Endothelial cell of umbilical vein (primary cell): ENCODE data around the gene MANF. TPM values are rescaled to one million over a fixed set of nuclear protein-coding genes. Genes with fewer than 3 reads are reported as not detected.

Experiments
- BruUV-seq: library from RNA; stranded (reverse); fragments of 400-500 nt; replicated peaks from 2 replicates; lab custom pipeline; 2021; lab: Mats Ljungman, UMichigan
- CTCF ChIA-PET: fragments of 300-600, 350-600 bp; sonication (Branson Sonifier 250); formaldehyde crosslinking; loops from one replicate; lab custom pipeline; 2021; ENCODE audit warnings: antibody characterized with exemption, inconsistent platforms; lab: Charles Lee
- POLR2A ChIA-PET: fragments of 300-600, 350-600 bp; sonication (Branson Sonifier 250); formaldehyde crosslinking; loops from one replicate; lab custom pipeline; 2021; ENCODE audit warnings: antibody characterized with exemption, inconsistent platforms; lab: Charles Lee
- DNase-seq: peaks from one replicate; pipeline ENCODE4 v3.0.0-alpha.2; 2011; ENCODE audit warnings: low read depth, low spot score
- FAIRE-seq: peaks from 2 replicates; lab custom pipeline; 2011; peaks lifted over from hg19 to GRCh38; lab: Jason Lieb, UNC
- H2AFZ ChIP-seq: 2 replicates; pipeline ENCODE4 v1.6.0; 2012; ENCODE audit warnings: low read depth, low read length, control low read depth, inconsistent platforms
- H3K27ac ChIP-seq: 2 replicates; pipeline ENCODE4 v1.5.1; 2011; ENCODE audit warnings: low read depth, mild to moderate bottlenecking, control low read depth, low read length, moderate library complexity; ENCODE audit not compliant: insufficient read depth
- H3K27me3 ChIP-seq, 2 experiments: 2 replicates each; pipeline versions ENCODE4 v1.6.0 to v1.6.1; 2011; ENCODE audit warnings: low read length in 2 of 2, mixed read lengths in 1 of 2; ENCODE audit not compliant: control insufficient read depth in 2 of 2, insufficient read depth in 2 of 2
- H3K36me3 ChIP-seq, 2 experiments: 2 replicates in 1 of 2; 3 replicates in 1 of 2; pipeline ENCODE4 v1.5.1; 2011; ENCODE audit warnings: low read length in 2 of 2, mild to moderate bottlenecking in 1 of 2, moderate library complexity in 1 of 2; ENCODE audit not compliant: control insufficient read depth in 2 of 2, insufficient read depth in 2 of 2; ENCODE audit errors: extremely low read depth in 1 of 2
- H3K4me1 ChIP-seq: 3 replicates; pipeline ENCODE4 v1.5.1; 2011; ENCODE audit warnings: mild to moderate bottlenecking, low read length; ENCODE audit not compliant: control insufficient read depth, insufficient read depth; ENCODE audit errors: extremely low read depth
- H3K4me2 ChIP-seq: 2 replicates; pipeline ENCODE4 v1.6.1; 2011; ENCODE audit warnings: low read length, control low read depth, mixed read lengths; ENCODE audit not compliant: insufficient read depth
- H3K4me3 ChIP-seq, 3 experiments: fragments of 200-600 bp in 1 of 3; sonication (generic), shearing (Covaris generic) in 1 of 3; replicated peaks in 1 of 3; 2 replicates each; pipeline ENCODE4 v1.5.1; 2011 to 2016; ENCODE audit warnings: control low read depth in 3 of 3, low read length in 3 of 3, mild to moderate bottlenecking in 2 of 3, inconsistent platforms in 1 of 3, low read depth in 1 of 3, moderate library complexity in 1 of 3; ENCODE audit not compliant: insufficient read depth in 1 of 3
- H3K79me2 ChIP-seq: 2 replicates; pipeline ENCODE4 v1.6.0; 2012; ENCODE audit warnings: low read length, inconsistent platforms; ENCODE audit not compliant: control insufficient read depth, insufficient read depth
- H3K9ac ChIP-seq: replicated peaks from 2 replicates; pipeline ENCODE3; 2011; ENCODE audit warnings: low read length, control low read depth; ENCODE audit not compliant: insufficient read depth; ENCODE audit errors: extremely low read depth
- H3K9me1 ChIP-seq: replicated peaks from 3 replicates; pipeline ENCODE4 v1.6.0; 2011; ENCODE audit warnings: mild to moderate bottlenecking, low read length; ENCODE audit not compliant: control insufficient read depth, insufficient read depth; ENCODE audit errors: extremely low read depth
- H3K9me3 ChIP-seq: replicated peaks from 2 replicates; pipeline ENCODE4 v1.5.1; 2012; ENCODE audit warnings: low read length, inconsistent platforms; ENCODE audit not compliant: control insufficient read depth, insufficient read depth
- H4K20me1 ChIP-seq: replicated peaks from 2 replicates; pipeline ENCODE3; 2011; ENCODE audit warnings: mild to moderate bottlenecking, low read length; ENCODE audit not compliant: control insufficient read depth, insufficient read depth; ENCODE audit errors: extremely low read depth
- EZH2 ChIP-seq: IDR thresholded peaks from 2 replicates; pipeline ENCODE4 v1.6.1; 2012; ENCODE audit warnings: borderline replicate concordance, low read depth, mild to moderate bottlenecking, moderate library complexity, low read length, inconsistent platforms; ENCODE audit not compliant: severe bottlenecking
- FOS ChIP-seq: IDR thresholded peaks from 2 replicates; pipeline ENCODE4 v1.6.1; 2011; ENCODE audit warnings: mild to moderate bottlenecking, low read length, moderate library complexity, borderline replicate concordance; ENCODE audit not compliant: insufficient read depth
- GATA2 ChIP-seq: IDR thresholded peaks from 2 replicates; pipeline ENCODE4 v1.7.0; 2011; ENCODE audit warnings: low read depth, mild to moderate bottlenecking, moderate library complexity, mixed read lengths, low read length; ENCODE audit not compliant: insufficient read length, insufficient read depth
- JUN ChIP-seq: IDR thresholded peaks from 2 replicates; pipeline ENCODE4 v1.6.1; 2011; ENCODE audit warnings: borderline replicate concordance, low read depth; ENCODE audit not compliant: insufficient read length, insufficient read depth
- MAX ChIP-seq: IDR thresholded peaks from 2 replicates; pipeline ENCODE4 v1.6.1; 2011; ENCODE audit not compliant: insufficient read depth, insufficient read length
- MYC ChIP-seq: IDR thresholded peaks from one replicate; pipeline ENCODE4 v1.6.1; 2011; ENCODE audit warnings: mild to moderate bottlenecking, low read depth, low read length
- POLR2A ChIP-seq: IDR thresholded peaks from 2 replicates; pipeline ENCODE4 v1.6.1; 2012; ENCODE audit warnings: low read depth, mild to moderate bottlenecking, control low read depth, low read length
- POLR2AphosphoS5 ChIP-seq: IDR thresholded peaks from 2 replicates; pipeline ENCODE4 v1.6.1; 2012; ENCODE audit warnings: low read depth, mild to moderate bottlenecking, control low read depth, low read length, moderate library complexity; ENCODE audit not compliant: insufficient read depth
- dilution Hi-C: fragments of 300-500 bp; cut with MboI; formaldehyde crosslinking; loops from one replicate; pipeline ENCODE4 v1.15.0; 2019; ENCODE audit warnings: low sequenced_read_pairs; ENCODE audit not compliant: extremely low pct_ligation_motif_present
- intact Hi-C: fragments of 100-400 bp; cut with micrococcal nuclease; formaldehyde crosslinking; loops from one replicate; pipeline ENCODE4 v1.10.0; 2022
- polyA plus RNA-seq, 4 experiments: library from polyadenylated mRNA; depleted of rRNA in 3 of 4; stranded (reverse) in 3 of 4; unstranded in 1 of 4; fragments of >200 nt; gene quantifications; 2 replicates each; pipeline versions ENCODE4 v1.2.1 to v1.2.3, GENCODE V29; 2011 to 2012; ENCODE audit warnings: missing spikeins in 1 of 4
- total RNA-seq: library from RNA; stranded (reverse); gene quantifications from 2 replicates; pipeline ENCODE4 v1.2.3, GENCODE V29; 2021
- TF ChIP-seq, protein P1 (sequence below), 2 donors: IDR thresholded peaks; 1 replicate in 1 of 2; 2 replicates in 1 of 2; pipeline ENCODE4 v1.5.1; 2011; ENCODE audit warnings: low read length in 2 of 2, mild to moderate bottlenecking in 2 of 2, moderate library complexity in 2 of 2, control low read depth in 1 of 2, inconsistent platforms in 1 of 2, low read depth in 1 of 2; ENCODE audit not compliant: insufficient read depth in 1 of 2; ENCODE audit errors: extremely low read depth in 1 of 2

MANF gene
- total and polyA plus RNA-seq, 2 donors (not counting 3 experiments of a cell fraction or from before 2014, with no cell fraction given): 100 to 248 TPM

- no peaks in the 10 kb centered on the region for H4K20me1 ChIP-seq
- peaks cover 54% of the 10 kb centered on the region for H3K79me2 ChIP-seq
- intact Hi-C loops (no loop called here), dilution Hi-C loops (no loop called here)
- no peak overlapping the region for H2AFZ ChIP-seq
- FAIRE-seq: peak; percentile 59
- POLR2A ChIA-PET: no interaction called here
- H3K4me1 ChIP-seq: peaks cover 28% of the 10 kb centered on the region
- H3K36me3 ChIP-seq: peaks cover 17 to 25% of the 10 kb centered on the region in 2 experiments
- BruUV-seq: no TSS peak
- no peak for DNase-seq
- H3K9me1 ChIP-seq: no peaks in the 10 kb centered on the region
- no peak overlapping the region for H3K9ac ChIP-seq
- H3K4me2 ChIP-seq: no peak overlapping the region
- H3K27me3 ChIP-seq: no peaks in the 10 kb centered on the region
- no peaks in the 10 kb centered on the region for H3K9me3 ChIP-seq
- CTCF ChIA-PET: interaction anchor here (0.5 to 1.0 kb wide), 3 partner anchors 14 to 311 kb away, joined by 3 read pairs; partner anchors contain the start of gene GRM2
- no peak overlapping the region for H3K4me3 ChIP-seq
- H3K27ac ChIP-seq: no peak overlapping the region
- TF ChIP-seq, protein P1, sequence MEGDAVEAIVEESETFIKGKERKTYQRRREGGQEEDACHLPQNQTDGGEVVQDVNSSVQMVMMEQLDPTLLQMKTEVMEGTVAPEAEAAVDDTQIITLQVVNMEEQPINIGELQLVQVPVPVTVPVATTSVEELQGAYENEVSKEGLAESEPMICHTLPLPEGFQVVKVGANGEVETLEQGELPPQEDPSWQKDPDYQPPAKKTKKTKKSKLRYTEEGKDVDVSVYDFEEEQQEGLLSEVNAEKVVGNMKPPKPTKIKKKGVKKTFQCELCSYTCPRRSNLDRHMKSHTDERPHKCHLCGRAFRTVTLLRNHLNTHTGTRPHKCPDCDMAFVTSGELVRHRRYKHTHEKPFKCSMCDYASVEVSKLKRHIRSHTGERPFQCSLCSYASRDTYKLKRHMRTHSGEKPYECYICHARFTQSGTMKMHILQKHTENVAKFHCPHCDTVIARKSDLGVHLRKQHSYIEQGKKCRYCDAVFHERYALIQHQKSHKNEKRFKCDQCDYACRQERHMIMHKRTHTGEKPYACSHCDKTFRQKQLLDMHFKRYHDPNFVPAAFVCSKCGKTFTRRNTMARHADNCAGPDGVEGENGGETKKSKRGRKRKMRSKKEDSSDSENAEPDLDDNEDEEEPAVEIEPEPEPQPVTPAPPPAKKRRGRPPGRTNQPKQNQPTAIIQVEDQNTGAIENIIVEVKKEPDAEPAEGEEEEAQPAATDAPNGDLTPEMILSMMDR (IDR thresholded peaks at IDR 0.05; ENCODE audit: extremely low read depth in 1 of 2, insufficient read depth in 1 of 2, low read depth in 1 of 2, low read length in 2 of 2): no peak
- TF ChIP-seq MAX (no peak), FOS (no peak), EZH2 (no peak), POLR2AphosphoS5 (no peak), POLR2A (no peak), JUN (no peak), MYC (no peak), GATA2 (no peak)
Measured at GRCh38 chr3:51395493-51396213, 10.6 kb downstream of the MANF start.
